Upper lobe of left lung (tissue), 4 donors: ENCODE data around the gene TBL2.

Experiments
- CTCF ChIP-seq, 6 experiments: fragments of 450-650 bp in 4 of 6; fragments of 200-600 bp in 2 of 6; sonication (generic) in 2 of 6; IDR thresholded peaks; one replicate each; pipeline ENCODE4 v1.5.1; 2016 to 2019; ENCODE audit warnings: antibody characterized with exemption in 6 of 6
- EP300 ChIP-seq, 4 donors: sonication (generic); formaldehyde crosslinking; IDR thresholded peaks; one replicate each; pipeline ENCODE4 v1.5.1; 2017; ENCODE audit warnings: antibody characterized with exemption in 4 of 4, control low read depth in 2 of 4
- POLR2A ChIP-seq, 4 donors: fragments of 450-650 bp; IDR thresholded peaks; one replicate each; pipeline ENCODE4 v1.5.1; 2016 to 2017; ENCODE audit warnings: antibody characterized with exemption in 4 of 4, mild to moderate bottlenecking in 2 of 4
- POLR2AphosphoS5 ChIP-seq, 2 donors: sonication (generic); formaldehyde crosslinking; IDR thresholded peaks; one replicate each; pipeline ENCODE4 v1.5.1; 2017; ENCODE audit warnings: antibody characterized with exemption in 2 of 2

DNA sequence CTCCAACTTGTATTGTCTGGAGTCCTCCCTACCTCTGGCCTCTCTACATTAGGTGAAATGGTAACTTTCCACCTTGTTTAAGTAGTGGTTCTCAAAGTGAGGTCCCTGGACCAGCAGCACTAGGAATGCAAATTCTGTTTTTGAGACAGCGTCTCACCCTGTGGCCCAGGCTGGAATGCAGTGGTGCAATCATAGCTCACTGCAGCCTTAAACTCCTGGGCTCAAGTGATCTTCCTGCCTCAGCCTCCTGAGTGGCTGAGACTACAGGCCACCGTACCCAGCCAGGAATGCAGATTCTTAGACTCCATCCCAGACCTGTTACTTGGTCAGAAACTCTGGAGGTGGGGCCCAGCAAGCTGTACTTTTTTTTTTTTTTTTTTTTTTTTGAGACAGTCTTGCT is 6.8 kb upstream of the TBL2 start:
- no peak for TF ChIP-seq CTCF (IDR thresholded peaks at IDR 0.05)
- TF ChIP-seq EP300 (IDR thresholded peaks at IDR 0.05), result no peak
- no peak for TF ChIP-seq POLR2A (IDR thresholded peaks at IDR 0.05)
- TF ChIP-seq POLR2AphosphoS5 (IDR thresholded peaks at IDR 0.05), result no peak
